T47D (cell line): ENCODE results near the gene FAM81A.
"Not testable (repeated sequence)": the region's sequence is repeated elsewhere in the genome, so short reads cannot be mapped to it uniquely, and the experiment has no call there.

ENCODE experiments used
- DNase-seq, 2 experiments: peaks; one replicate each; pipeline versions ENCODE4 v3.0.0 to v3.0.0-alpha.2; 2011 to 2012; ENCODE audit warnings: low read depth in 1 of 2, low spot score in 1 of 2
- JUND ChIP-seq: IDR thresholded peaks from 2 replicates; pipeline ENCODE4 v1.6.1; 2012; ENCODE audit warnings: low read depth
- in situ Hi-C: cut with HindIII; loops from 2 replicates; pipeline ENCODE4 v1.10.0; 2016; ENCODE audit warnings: low sequenced_read_pairs, low pct_unique_long_range_greater_than_20kb

Gene FAM81A

GRCh38 chr15:59405079-59405478, 32.9 kb upstream of the FAM81A start:
- no peak for DNase-seq
- in situ Hi-C loops = no loop called here

GRCh38 chr15:59406446-59406845, 31.5 kb upstream of the FAM81A start:
- TF ChIP-seq JUND = no peak
- in situ Hi-C loops = no loop called here
- DNase-seq = no peak

More at GRCh38 chr15:59405079-59405478, 32.9 kb upstream of the FAM81A start:
- no peak for TF ChIP-seq JUND

- no peak for DNase-seq
- in situ Hi-C loops = no loop called here
- TF ChIP-seq JUND = no peak
Measured at GRCh38 chr15:59407946-59408345, 30.0 kb upstream of the FAM81A start.

- in situ Hi-C loops = no loop called here
- TF ChIP-seq JUND = no peak
- DNase-seq = no peak
Measured at GRCh38 chr15:59410391-59410896, 27.5 kb upstream of the FAM81A start.

GRCh38 chr15:59413577-59413976, 24.4 kb upstream of the FAM81A start:
- no peak for DNase-seq
- in situ Hi-C loops = no loop called here
- no peak for TF ChIP-seq JUND

GRCh38 chr15:59416816-59417215, 21.2 kb upstream of the FAM81A start:
- TF ChIP-seq JUND = no peak
- in situ Hi-C loops = no loop called here
- no peak for DNase-seq

DNA sequence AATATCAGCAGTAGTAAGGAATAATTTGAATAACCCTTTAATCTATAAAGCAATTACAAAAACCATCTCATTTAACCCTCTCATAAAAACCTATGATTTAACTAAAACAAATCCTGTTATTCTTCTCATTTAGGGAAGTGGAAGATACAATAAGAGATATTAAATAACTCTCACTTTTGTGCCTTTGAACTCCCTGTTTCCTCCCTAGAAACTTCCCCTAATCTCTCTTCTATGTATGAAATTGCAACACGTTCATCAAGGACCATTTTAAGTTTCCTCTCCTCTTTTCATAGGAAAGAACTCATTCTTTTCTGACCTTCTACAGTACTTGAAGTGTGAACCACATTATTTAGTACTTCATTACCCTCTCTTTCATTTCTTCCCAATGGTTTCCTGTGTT, 18.8 kb upstream of the FAM81A start:
- in situ Hi-C loops = no loop called here
- no peak for DNase-seq
- TF ChIP-seq JUND = no peak

GRCh38 chr15:59420108-59420507, 17.9 kb upstream of the FAM81A start:
- no peak for TF ChIP-seq JUND
- in situ Hi-C loops = no loop called here
- no peak for DNase-seq

GRCh38 chr15:59420986-59421618, 16.9 kb upstream of the FAM81A start:
- peak in 1 of 2 experiments; percentile 59 for DNase-seq
- in situ Hi-C loops = no loop called here

DNA sequence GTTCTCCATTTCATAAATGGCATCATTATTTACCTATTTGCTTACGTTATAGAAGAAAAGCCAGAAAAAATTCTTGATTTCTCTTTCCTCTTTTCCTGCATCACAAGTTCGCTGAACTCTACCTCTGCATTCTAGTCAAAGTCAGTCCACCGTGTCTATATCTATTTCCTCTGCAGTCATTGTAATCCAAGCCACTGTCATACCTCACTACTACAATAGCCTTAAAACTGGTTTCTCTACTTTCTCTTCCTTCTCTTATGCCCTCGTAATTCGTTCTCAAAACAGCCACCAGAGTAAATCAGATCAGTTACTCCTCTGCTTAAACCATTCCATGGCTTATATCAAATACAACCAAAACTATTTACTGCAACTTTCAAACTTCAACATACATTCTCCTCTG, 13.4 kb upstream of the FAM81A start:
- TF ChIP-seq JUND = no peak
- in situ Hi-C loops = no loop called here
- peak in 1 of 2 experiments; percentile 42 for DNase-seq

More at GRCh38 chr15:59420986-59421618, 16.9 kb upstream of the FAM81A start:
- no peak for TF ChIP-seq JUND

- in situ Hi-C loops, DNase-seq: not testable (repeated sequence)
Measured at GRCh38 chr15:59428898-59429297, 9.1 kb upstream of the FAM81A start.

DNA sequence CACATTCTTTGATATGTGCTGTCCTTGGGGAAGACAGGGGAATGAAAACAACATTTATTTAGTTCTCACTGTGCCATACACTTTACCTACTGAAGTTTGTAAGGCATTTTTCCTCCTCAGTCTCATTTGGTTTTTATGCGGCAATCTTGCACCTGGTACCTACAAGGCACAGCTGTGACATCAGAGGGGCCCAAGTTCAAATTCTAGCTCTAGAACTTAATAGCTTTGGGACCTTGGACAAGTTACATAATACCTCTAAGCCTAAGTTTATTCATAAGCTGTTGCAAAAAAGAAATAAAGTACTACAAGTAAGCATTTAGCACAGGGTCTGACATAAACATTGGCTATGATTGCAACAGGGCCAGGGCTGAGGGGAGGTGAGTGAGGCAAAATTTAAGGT, 5.6 kb upstream of the FAM81A start:
- TF ChIP-seq JUND = no peak
- in situ Hi-C loops = no loop called here

DNA sequence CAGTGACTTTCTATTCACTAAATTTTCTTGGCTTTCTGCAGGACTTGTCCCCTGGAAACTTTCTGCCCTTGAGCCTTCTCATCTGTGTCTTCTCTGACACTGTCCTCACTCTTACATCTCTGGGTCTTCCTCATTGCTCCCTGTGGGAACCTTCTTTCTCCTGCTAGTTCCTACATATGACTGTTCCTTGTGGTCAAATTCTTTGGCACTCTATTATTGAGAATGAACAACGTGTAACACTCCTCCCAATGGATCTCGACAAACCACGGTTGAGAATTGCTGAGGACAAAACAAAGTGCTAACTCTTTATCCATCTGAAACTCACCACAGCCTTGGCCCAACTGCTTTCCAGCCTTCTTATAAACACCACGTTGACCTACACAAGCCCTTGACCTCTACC, 3.5 kb upstream of the FAM81A start:
- DNase-seq = no peak
- no peak for TF ChIP-seq JUND
- in situ Hi-C loops = no loop called here

More for the DNA sequence above, 5.6 kb upstream of the FAM81A start:
- DNase-seq = no peak

DNA sequence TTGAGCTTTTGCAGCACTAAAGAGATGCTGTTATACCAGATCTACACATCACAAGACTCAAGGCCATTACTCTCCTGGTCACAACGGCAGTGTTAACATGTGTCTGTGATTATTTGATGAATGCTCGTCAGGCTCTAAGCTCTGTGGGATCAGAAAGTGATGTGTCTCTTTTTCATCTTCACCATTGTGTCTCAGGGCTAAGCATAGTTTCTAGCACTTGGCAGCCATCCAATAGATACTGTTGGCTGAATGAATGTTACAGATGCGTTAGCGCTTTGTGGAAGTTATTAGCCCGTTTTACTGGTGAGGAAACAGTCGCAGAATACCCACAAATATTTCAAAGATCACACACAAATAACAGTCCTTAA, 1.2 kb upstream of the FAM81A start:
- DNase-seq = no peak
- no peak for TF ChIP-seq JUND
- in situ Hi-C loops = no loop called here
